Measurements from ENCODE around the gene AHDC1.
"Not testable (repeated sequence)": the region's sequence is repeated elsewhere in the genome, so short reads cannot be mapped to it uniquely, and the experiment has no call there.

AHDC1 gene

GRCh38 chr1:27634177-27634984 lies 30.4 kb upstream of the AHDC1 start:
- no peak for DNase-seq (ENCODE audit: low read depth)

GRCh38 chr1:27633640-27634176 lies 29.8 kb upstream of the AHDC1 start:
- DNase-seq (ENCODE audit: low read depth): no peak

GRCh38 chr1:27633298-27633610 lies 29.3 kb upstream of the AHDC1 start:
- DNase-seq (ENCODE audit: low read depth): no peak

GRCh38 chr1:27632387-27633297 lies 28.7 kb upstream of the AHDC1 start:
- no peak for DNase-seq (ENCODE audit: low read depth)

- no peak for DNase-seq (ENCODE audit: low read depth)
These were observed 27.0 kb upstream of the AHDC1 start for GRCh38 chr1:27630859-27631491.

- DNase-seq (ENCODE audit: low read depth): no peak
These were observed 24.8 kb upstream of the AHDC1 start for GRCh38 chr1:27628712-27629111.

- not testable (repeated sequence) for DNase-seq (ENCODE audit: low read depth)
These were observed 23.8 kb upstream of the AHDC1 start for GRCh38 chr1:27627733-27628132.

- no peak for DNase-seq (ENCODE audit: low read depth)
These were observed 23.1 kb upstream of the AHDC1 start for GRCh38 chr1:27627061-27627460.

- no peak for DNase-seq (ENCODE audit: low read depth)
These were observed 22.3 kb upstream of the AHDC1 start for GRCh38 chr1:27626031-27626935.

GRCh38 chr1:27624467-27625178 lies 20.7 kb upstream of the AHDC1 start:
- no peak for DNase-seq (ENCODE audit: low read depth)

GRCh38 chr1:27623327-27624212 lies 19.6 kb upstream of the AHDC1 start:
- no peak for DNase-seq (ENCODE audit: low read depth)

GRCh38 chr1:27622828-27623227 lies 18.9 kb upstream of the AHDC1 start:
- DNase-seq (ENCODE audit: low read depth): no peak

- DNase-seq (ENCODE audit: low read depth): no peak
These were observed 17.3 kb upstream of the AHDC1 start for GRCh38 chr1:27621051-27621920.

- DNase-seq (ENCODE audit: low read depth): not testable (repeated sequence)
These were observed 16.0 kb upstream of the AHDC1 start for GRCh38 chr1:27619782-27620438.

- no peak for DNase-seq (ENCODE audit: low read depth)
These were observed 14.6 kb upstream of the AHDC1 start for GRCh38 chr1:27618341-27619082.

GRCh38 chr1:27617420-27617819 lies 13.5 kb upstream of the AHDC1 start:
- no peak for DNase-seq (ENCODE audit: low read depth)

- no peak for DNase-seq (ENCODE audit: low read depth)
These were observed 12.5 kb upstream of the AHDC1 start for GRCh38 chr1:27616441-27616840.
